OCI-LY7 (cell line): Measurements from ENCODE around the gene NOLC1. TPM values are rescaled to one million over a fixed set of nuclear protein-coding genes. Genes with fewer than 3 reads are reported as not detected.

Source experiments
- BruUV-seq: library from RNA; stranded (reverse); fragments of 400-500 nt; replicated peaks from 2 replicates; lab custom pipeline; 2021; lab: Mats Ljungman, UMichigan
- CTCF ChIA-PET: fragments of 300-600 bp; sonication (Branson Sonifier 250); formaldehyde crosslinking; loops from one replicate; lab custom pipeline; 2022; ENCODE audit warnings: antibody characterized with exemption; ENCODE audit not compliant: unreplicated experiment; lab: Charles Lee
- POLR2A ChIA-PET: fragments of 300-600 bp; sonication (Branson Sonifier 250); formaldehyde crosslinking; loops from one replicate; lab custom pipeline; 2022; ENCODE audit warnings: antibody characterized with exemption; lab: Charles Lee
- DNase-seq: peaks from one replicate; pipeline ENCODE4 v3.0.0-alpha.2; 2015; ENCODE audit warnings: low spot score
- H2AFZ ChIP-seq: fragments of 200-600 bp; sonication (generic), shearing (Covaris generic); 2 replicates; pipeline ENCODE4 v1.6.1; 2014; ENCODE audit warnings: mild to moderate bottlenecking, antibody characterized with exemption, low read length, moderate library complexity
- H3K27ac ChIP-seq: fragments of 200-600 bp; sonication (generic); 2 replicates; pipeline ENCODE4 v1.5.1; 2014; ENCODE audit warnings: mixed run types, low read depth, mild to moderate bottlenecking, moderate library complexity, low read length, inconsistent platforms; ENCODE audit not compliant: poor library complexity, severe bottlenecking
- H3K36me3 ChIP-seq: fragments of 200-600 bp; sonication (generic); 2 replicates; pipeline ENCODE4 v1.6.1; 2014; ENCODE audit warnings: mild to moderate bottlenecking, antibody characterized with exemption, low read length, moderate library complexity, mixed read lengths; ENCODE audit not compliant: insufficient read depth
- H3K4me1 ChIP-seq: fragments of 200-600 bp; sonication (generic); 2 replicates; pipeline ENCODE4 v1.5.1; 2014; ENCODE audit warnings: mild to moderate bottlenecking, low read length; ENCODE audit not compliant: insufficient read depth, poor library complexity, severe bottlenecking
- H3K4me2 ChIP-seq: fragments of 200-600 bp; sonication (generic); 2 replicates; pipeline ENCODE4 v1.6.1; 2014; ENCODE audit warnings: mild to moderate bottlenecking, low read length
- H3K4me3 ChIP-seq: fragments of 200-600 bp; sonication (generic); 2 replicates; pipeline ENCODE4 v1.5.1; 2014; ENCODE audit warnings: mild to moderate bottlenecking, low read depth, low read length; ENCODE audit not compliant: poor library complexity, severe bottlenecking
- H3K79me2 ChIP-seq: fragments of 200-600 bp; sonication (generic); 2 replicates; pipeline ENCODE4 v1.6.1; 2016; ENCODE audit warnings: low read depth, mild to moderate bottlenecking, low read length, moderate library complexity, mixed read lengths; ENCODE audit not compliant: insufficient read depth
- H3K9me2 ChIP-seq: fragments of 200-600 bp; sonication (generic); 2 replicates; pipeline ENCODE4 v1.6.1; 2016; ENCODE audit warnings: mild to moderate bottlenecking, low read length, mixed read lengths; ENCODE audit not compliant: insufficient read depth
- H3K9me3 ChIP-seq: fragments of 200-600 bp; sonication (generic); 2 replicates; pipeline ENCODE4 v1.6.1; 2014; ENCODE audit warnings: mild to moderate bottlenecking, mixed run types, low read length, mixed read lengths
- H4K20me1 ChIP-seq: fragments of 200-600 bp; sonication (generic); 2 replicates; pipeline ENCODE4 v1.6.1; 2014; ENCODE audit warnings: mild to moderate bottlenecking, antibody characterized with exemption, low read length, moderate library complexity, mixed read lengths; ENCODE audit not compliant: insufficient read depth
- CTCF ChIP-seq: fragments of 200-600 bp; sonication (generic); conservative IDR thresholded peaks from 2 replicates; pipeline ENCODE4 v1.5.1; 2014; ENCODE audit warnings: mild to moderate bottlenecking, antibody characterized with exemption, low read length, moderate library complexity, mixed read lengths
- EZH2phosphoT487 ChIP-seq: fragments of 200-600 bp; sonication (generic); IDR thresholded peaks from 2 replicates; pipeline ENCODE4 v1.6.1; 2018; ENCODE audit warnings: low read depth, borderline replicate concordance, mild to moderate bottlenecking, mixed run types, antibody characterized with exemption, low read length, moderate library complexity, mixed read lengths
- intact Hi-C: fragments of 100-400 bp; cut with micrococcal nuclease; formaldehyde crosslinking; loops from one replicate; pipeline ENCODE4 v1.10.0; 2022; ENCODE audit not compliant: unreplicated experiment
- total RNA-seq, 2 experiments: library from RNA; depleted of rRNA in 1 of 2; stranded (reverse); fragments of >200 nt in 1 of 2; shearing (Covaris generic) in 1 of 2; gene quantifications; 2 replicates each; pipeline ENCODE4 v1.2.3, GENCODE V29; 2014 to 2022

Gene NOLC1
- total RNA-seq, 2 experiments from 2014 or later = 93.5 to 152 TPM

- Histone ChIP-seq H3K27ac (no peak overlapping the region), H3K9me3 (no peaks in the 10 kb centered on the region), H3K79me2 (no peaks in the 10 kb centered on the region), H4K20me1 (no peaks in the 10 kb centered on the region), H3K9me2 (no peaks in the 10 kb centered on the region), H3K4me3 (no peak overlapping the region), H3K4me1 (peaks cover 3% of the 10 kb centered on the region), H3K36me3 (peaks cover 10% of the 10 kb centered on the region), H3K4me2 (no peak overlapping the region), H2AFZ (no peak overlapping the region)
- TF ChIP-seq EZH2phosphoT487 (no peak), CTCF (no peak)
- intact Hi-C loops = no loop called here
- CTCF ChIA-PET = no interaction called here
- no peak for DNase-seq
- POLR2A ChIA-PET = no interaction called here
- no TSS peak for BruUV-seq
These were observed 20.1 kb downstream of the NOLC1 start for GRCh38 chr10:102172288-102172687.

- no peak for DNase-seq
- Histone ChIP-seq H3K36me3 (no peaks in the 10 kb centered on the region), H3K27ac (no peak overlapping the region), H3K4me2 (no peak overlapping the region), H4K20me1 (no peaks in the 10 kb centered on the region), H3K9me2 (no peaks in the 10 kb centered on the region), H3K79me2 (no peaks in the 10 kb centered on the region), H3K4me1 (no peaks in the 10 kb centered on the region), H3K4me3 (no peak overlapping the region), H2AFZ (no peak overlapping the region), H3K9me3 (no peaks in the 10 kb centered on the region)
- no TSS peak for BruUV-seq
- CTCF ChIA-PET = no interaction called here
- intact Hi-C loops = no loop called here
- POLR2A ChIA-PET = interaction anchor here (0.6 to 0.8 kb wide), 2 partner anchors 22 to 137 kb away, joined by 3 to 8 read pairs; no protein-coding TSS in a partner anchor
- TF ChIP-seq EZH2phosphoT487 (no peak), CTCF (no peak)
These were observed 23.2 kb downstream of the NOLC1 start for GRCh38 chr10:102175415-102175814.

GRCh38 chr10:102184606-102185005 lies 32.4 kb downstream of the NOLC1 start:
- Histone ChIP-seq H3K79me2 (no peaks in the 10 kb centered on the region), H3K4me2 (no peak overlapping the region), H3K27ac (no peak overlapping the region), H4K20me1 (no peaks in the 10 kb centered on the region), H3K9me3 (0 out of 2 replicates have a peak, but pooled peaks cover 7% of the 10 kb centered on the region), H3K4me3 (no peak overlapping the region), H3K36me3 (no peaks in the 10 kb centered on the region), H3K9me2 (no peaks in the 10 kb centered on the region), H2AFZ (no peak overlapping the region), H3K4me1 (no peaks in the 10 kb centered on the region)
- TF ChIP-seq EZH2phosphoT487 = no peak
- TF ChIP-seq CTCF = no peak
- BruUV-seq = no TSS peak
- ChIA-PET POLR2A (interaction anchor here (0.6 to 0.7 kb wide), 2 partner anchors 30 to 114 kb away, joined by 3 to 4 read pairs; no protein-coding TSS in a partner anchor), CTCF (no interaction called here)
- no peak for DNase-seq
- intact Hi-C loops = no loop called here
